GM19324 (cell line): ENCODE measurements around the gene ZBTB49.
"Not testable (repeated sequence)": the region's sequence is repeated elsewhere in the genome, so short reads cannot be mapped to it uniquely, and the experiment has no call there.

ENCODE experiments used
- ATAC-seq: cut with Tn5 transposase; IDR thresholded peaks from one replicate; pipeline ENCODE4 v1.9.1; 2021; ENCODE audit warnings: mild to moderate bottlenecking, moderate library complexity; ENCODE audit not compliant: unreplicated experiment, low FRiP score

The ZBTB49 gene

GRCh38 chr4:4321951-4322688, 32.1 kb downstream of the ZBTB49 start:
- no peak for ATAC-seq

- ATAC-seq = no peak
Observed at GRCh38 chr4:4323705-4324534, 33.9 kb downstream of the ZBTB49 start.

GRCh38 chr4:4325321-4325720, 35.3 kb downstream of the ZBTB49 start:
- ATAC-seq = no peak

- ATAC-seq = no peak
Observed at GRCh38 chr4:4326166-4326565, 36.1 kb downstream of the ZBTB49 start.

- ATAC-seq = no peak
Observed at GRCh38 chr4:4327652-4328121, 37.6 kb downstream of the ZBTB49 start.

- no peak for ATAC-seq
Observed at GRCh38 chr4:4328206-4328605, 38.2 kb downstream of the ZBTB49 start.

- ATAC-seq = no peak
Observed at GRCh38 chr4:4328840-4329239, 38.8 kb downstream of the ZBTB49 start.

- no peak for ATAC-seq
Observed at GRCh38 chr4:4329496-4329895, 39.4 kb downstream of the ZBTB49 start.

GRCh38 chr4:4330794-4331193, 40.7 kb downstream of the ZBTB49 start:
- ATAC-seq = no peak

GRCh38 chr4:4332529-4332928, 42.5 kb downstream of the ZBTB49 start:
- ATAC-seq = no peak

GRCh38 chr4:4333265-4333706, 43.2 kb downstream of the ZBTB49 start:
- no peak for ATAC-seq

- peak; percentile 52 for ATAC-seq
Observed at GRCh38 chr4:4334798-4335520, 44.9 kb downstream of the ZBTB49 start.

- no peak for ATAC-seq
Observed at GRCh38 chr4:4338210-4339001, 48.4 kb downstream of the ZBTB49 start.

- ATAC-seq = no peak
Observed at GRCh38 chr4:4339504-4340085, 49.5 kb downstream of the ZBTB49 start.

- ATAC-seq = no peak
Observed at GRCh38 chr4:4341861-4342650, 52.0 kb downstream of the ZBTB49 start.

- ATAC-seq = no peak
Observed at GRCh38 chr4:4343038-4343437, 53.0 kb downstream of the ZBTB49 start.

GRCh38 chr4:4344915-4345527, 55.0 kb downstream of the ZBTB49 start:
- peak; percentile 91 for ATAC-seq

- no peak for ATAC-seq
Observed at GRCh38 chr4:4347585-4347984, 57.5 kb downstream of the ZBTB49 start.

- not testable (repeated sequence) for ATAC-seq
Observed at GRCh38 chr4:4348585-4348984, 58.5 kb downstream of the ZBTB49 start.
